ENCODE measurements around the gene SLC6A14.

SLC6A14 gene

GRCh38 chrX:116417214-116417613 lies 19.2 kb upstream of the SLC6A14 start:
- no peak overlapping the region for H3K4me3 ChIP-seq (ENCODE audit: low read depth, low read length)
- DNase-seq, result no peak
- no peak for TF ChIP-seq CTCF (IDR thresholded peaks at IDR 0.05; ENCODE audit: low read depth, low read length)

DNA sequence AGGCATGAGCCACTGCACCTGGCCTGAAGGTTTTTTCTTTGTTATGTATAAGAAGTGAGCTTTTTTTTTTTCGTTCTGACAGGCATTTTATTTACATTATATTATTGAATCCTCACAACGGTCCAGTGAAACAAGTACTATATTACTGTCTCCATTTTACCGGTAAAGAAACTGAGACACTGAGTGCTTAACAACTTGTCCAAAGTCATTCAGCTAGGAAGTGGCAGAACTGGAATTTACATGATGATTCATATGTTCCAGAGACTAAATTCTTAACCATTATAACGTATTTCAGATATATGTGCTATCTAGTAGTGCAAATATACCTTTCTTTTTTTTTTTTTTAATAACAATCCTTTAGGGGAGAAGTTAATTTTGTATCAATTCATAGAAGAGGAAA lies 18.4 kb upstream of the SLC6A14 start:
- Histone ChIP-seq H3K36me3 (no peaks in the 10 kb centered on the region), H3K27ac (no peak overlapping the region), H3K9me3 (ENCODE audit: severe bottlenecking) (no peaks in the 10 kb centered on the region), H3K27me3 (ENCODE audit: insufficient read depth, low read depth, severe bottlenecking) (peaks cover 33% of the 10 kb centered on the region), H3K4me3 (ENCODE audit: low read depth, low read length) (no peak overlapping the region)
- no peak for DNase-seq
- no peak for TF ChIP-seq CTCF (IDR thresholded peaks at IDR 0.05; ENCODE audit: low read depth, low read length)

More at GRCh38 chrX:116417214-116417613, 19.2 kb upstream of the SLC6A14 start:
- no peaks in the 10 kb centered on the region for H3K36me3 ChIP-seq
- peaks cover 33% of the 10 kb centered on the region for H3K27me3 ChIP-seq (ENCODE audit: insufficient read depth, low read depth, severe bottlenecking)
- no peaks in the 10 kb centered on the region for H3K9me3 ChIP-seq (ENCODE audit: severe bottlenecking)
- H3K27ac ChIP-seq, result no peak overlapping the region

DNA sequence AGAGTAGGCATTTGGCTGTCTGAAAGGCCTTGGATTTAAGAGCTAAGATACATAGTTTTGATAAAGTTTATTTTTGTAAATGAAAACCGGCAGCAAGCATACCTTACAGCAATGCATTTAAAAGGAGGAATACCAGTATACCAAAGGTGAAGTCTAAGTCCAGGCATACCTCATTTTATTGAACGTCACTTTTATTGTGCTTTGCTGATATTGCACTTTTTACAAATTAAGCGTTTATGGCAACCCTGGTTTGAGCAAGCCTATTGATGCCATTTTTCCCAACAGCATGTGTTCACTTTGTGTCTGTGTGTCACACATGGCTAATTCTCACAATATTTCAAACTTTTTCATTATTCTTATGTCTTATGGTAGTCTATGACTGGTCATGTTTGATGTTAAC lies 8.4 kb upstream of the SLC6A14 start:
- DNase-seq, result no peak
- TF ChIP-seq CTCF (IDR thresholded peaks at IDR 0.05; ENCODE audit: low read depth, low read length), result no peak
- no peaks in the 10 kb centered on the region for H3K9me3 ChIP-seq (ENCODE audit: severe bottlenecking)
- no peaks in the 10 kb centered on the region for H3K36me3 ChIP-seq
- no peak overlapping the region for H3K4me3 ChIP-seq (ENCODE audit: low read depth, low read length)
- no peak overlapping the region for H3K27ac ChIP-seq
- H3K27me3 ChIP-seq (ENCODE audit: insufficient read depth, low read depth, severe bottlenecking), result peaks cover 36% of the 10 kb centered on the region

DNA sequence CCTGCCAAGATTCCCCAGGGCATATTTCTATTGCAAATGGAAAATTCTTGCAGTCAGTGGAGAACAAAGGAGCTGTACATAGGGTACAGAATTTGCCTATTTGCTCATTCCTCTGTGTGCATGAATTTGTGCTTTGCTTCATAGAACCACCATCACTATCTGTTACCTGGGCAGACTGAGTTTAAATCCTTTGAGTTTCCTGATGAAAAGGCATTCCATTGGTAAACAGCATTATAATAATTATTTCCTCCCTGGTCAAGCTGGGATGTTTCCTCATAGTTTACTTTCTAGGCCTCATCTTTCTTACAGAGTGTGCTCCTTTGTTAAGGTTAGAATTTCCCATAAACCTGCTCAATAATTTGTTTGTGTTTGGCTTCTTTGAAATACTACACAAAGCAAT lies 809 bp upstream of the SLC6A14 start:
- no peak overlapping the region for H3K4me3 ChIP-seq (ENCODE audit: low read depth, low read length)
- no peak for TF ChIP-seq CTCF (IDR thresholded peaks at IDR 0.05; ENCODE audit: low read depth, low read length)
- peaks cover 45% of the 10 kb centered on the region for H3K27me3 ChIP-seq (ENCODE audit: insufficient read depth, low read depth, severe bottlenecking)
- DNase-seq, result no peak
- H3K9me3 ChIP-seq (ENCODE audit: severe bottlenecking), result no peaks in the 10 kb centered on the region
- no peaks in the 10 kb centered on the region for H3K36me3 ChIP-seq
- no peak overlapping the region for H3K27ac ChIP-seq

DNA sequence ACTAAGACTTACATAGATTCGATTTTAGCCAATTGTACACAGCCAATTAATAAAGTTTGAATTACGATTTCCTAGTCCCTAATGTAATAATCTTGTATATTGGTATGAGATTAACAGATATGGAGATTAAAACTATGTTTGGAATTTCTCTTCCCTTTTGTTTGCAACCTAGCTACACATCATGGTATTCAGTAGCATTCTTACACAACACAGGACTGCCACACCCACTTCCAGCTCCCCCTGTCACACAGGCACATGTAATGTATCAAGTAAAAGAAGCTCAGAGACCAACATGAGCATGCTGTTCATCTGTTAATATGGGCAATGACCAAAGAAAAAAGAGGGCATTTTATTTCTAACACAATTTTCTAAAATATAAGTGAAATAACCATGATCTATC lies 12.8 kb downstream of the SLC6A14 start:
- no peak overlapping the region for H3K4me3 ChIP-seq (ENCODE audit: low read depth, low read length)
- no peaks in the 10 kb centered on the region for H3K9me3 ChIP-seq (ENCODE audit: severe bottlenecking)
- no peak overlapping the region for H3K27ac ChIP-seq
- no peak for DNase-seq
- H3K27me3 ChIP-seq (ENCODE audit: insufficient read depth, low read depth, severe bottlenecking), result peaks cover 7% of the 10 kb centered on the region
- H3K36me3 ChIP-seq, result no peaks in the 10 kb centered on the region
- TF ChIP-seq CTCF (IDR thresholded peaks at IDR 0.05; ENCODE audit: low read depth, low read length), result no peak

GRCh38 chrX:116462822-116463221 lies 26.4 kb downstream of the SLC6A14 start, which contains the start of gene CT83:
CT83 (minus strand) TSS chrX:116462976; CDS start chrX:116462856, 120 bp downstream.
- peaks cover 47% of the 10 kb centered on the region for H3K27me3 ChIP-seq (ENCODE audit: insufficient read depth, low read depth, severe bottlenecking)
- H3K27ac ChIP-seq, result no peak within 1 kb of the TSS
- no peak for DNase-seq
- H3K4me3 ChIP-seq (ENCODE audit: low read depth, low read length), result no peak within 1 kb of the TSS
- no peaks in the 10 kb centered on the region for H3K9me3 ChIP-seq (ENCODE audit: severe bottlenecking)
- TF ChIP-seq CTCF (IDR thresholded peaks at IDR 0.05; ENCODE audit: low read depth, low read length), result no peak
- H3K36me3 ChIP-seq, result no peaks in the 10 kb centered on the region

Measured in WERI-Rb-1 (cell line).